ENCODE data around the gene SORL1. TPM values are rescaled to one million over a fixed set of nuclear protein-coding genes. Genes with fewer than 3 reads are reported as not detected.

SORL1 gene
- total RNA-seq, 1 donor from 2014 or later = 4.6 TPM

GRCh38 chr11:121652971-121653370, 200.9 kb downstream of the SORL1 start:
- no peaks in the 10 kb centered on the region for H3K27me3 Mint-ChIP-seq (ENCODE audit: unreplicated experiment)
- H3K27ac Mint-ChIP-seq (ENCODE audit: unreplicated experiment) = no peak overlapping the region
- no peak overlapping the region for H3K4me3 Mint-ChIP-seq (ENCODE audit: unreplicated experiment)
- no peaks in the 10 kb centered on the region for H3K36me3 Mint-ChIP-seq (ENCODE audit: low read depth, unreplicated experiment)
- peak; percentile 30 for DNase-seq (ENCODE audit: low spot score)
- no peaks in the 10 kb centered on the region for H3K9me3 Mint-ChIP-seq (ENCODE audit: unreplicated experiment)
- TF ChIP-seq CTCF (IDR thresholded peaks at IDR 0.05; ENCODE audit: unreplicated experiment) = peak; percentile 69
- H3K4me1 Mint-ChIP-seq (ENCODE audit: unreplicated experiment) = peaks cover 16% of the 10 kb centered on the region

DNA sequence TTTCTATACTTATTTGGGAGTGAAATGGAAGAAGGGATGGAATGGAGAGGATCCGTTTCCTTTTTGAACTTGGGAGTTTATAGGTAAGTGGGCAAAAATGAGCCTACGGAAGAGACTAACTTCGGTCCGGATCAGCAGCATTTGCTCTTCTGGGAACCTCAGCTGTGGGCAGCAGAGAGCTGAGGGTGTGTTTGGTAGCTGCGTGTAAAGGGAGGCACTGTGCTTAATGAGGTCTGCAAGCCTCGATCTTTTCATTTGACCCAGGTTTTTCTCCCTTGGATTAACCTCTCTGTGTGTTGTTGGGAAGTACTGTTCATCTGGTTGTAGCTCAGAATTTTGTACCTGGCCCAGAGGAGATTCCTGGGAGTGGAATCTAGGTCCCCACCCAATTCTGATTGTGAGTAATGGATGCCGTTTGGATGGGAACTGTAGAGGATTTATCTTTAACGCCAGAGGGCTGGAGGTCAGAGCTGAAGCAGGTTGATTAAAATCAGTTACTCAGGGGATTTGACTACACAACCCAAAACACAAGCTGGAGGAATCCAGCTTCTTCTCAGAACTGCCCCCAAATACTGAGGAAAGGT, 202.2 kb downstream of the SORL1 start:
- Mint-ChIP-seq H3K27ac (ENCODE audit: unreplicated experiment) (no peak overlapping the region), H3K4me3 (ENCODE audit: unreplicated experiment) (no peak overlapping the region), H3K36me3 (ENCODE audit: low read depth, unreplicated experiment) (no peaks in the 10 kb centered on the region), H3K27me3 (ENCODE audit: unreplicated experiment) (no peaks in the 10 kb centered on the region), H3K4me1 (ENCODE audit: unreplicated experiment) (peaks cover 16% of the 10 kb centered on the region), H3K9me3 (ENCODE audit: unreplicated experiment) (no peaks in the 10 kb centered on the region)
- TF ChIP-seq CTCF (IDR thresholded peaks at IDR 0.05; ENCODE audit: unreplicated experiment) = no peak
- DNase-seq (ENCODE audit: low spot score) = no peak

GRCh38 chr11:121654843-121655536, 202.9 kb downstream of the SORL1 start:
- Mint-ChIP-seq H3K4me3 (ENCODE audit: unreplicated experiment) (peak overlapping the region; percentile 85), H3K27ac (ENCODE audit: unreplicated experiment) (no peak overlapping the region), H3K36me3 (ENCODE audit: low read depth, unreplicated experiment) (no peaks in the 10 kb centered on the region), H3K4me1 (ENCODE audit: unreplicated experiment) (peaks cover 16% of the 10 kb centered on the region), H3K27me3 (ENCODE audit: unreplicated experiment) (no peaks in the 10 kb centered on the region), H3K9me3 (ENCODE audit: unreplicated experiment) (no peaks in the 10 kb centered on the region)
- no peak for DNase-seq (ENCODE audit: low spot score)
- TF ChIP-seq CTCF (IDR thresholded peaks at IDR 0.05; ENCODE audit: unreplicated experiment) = no peak

- H3K4me3 Mint-ChIP-seq (ENCODE audit: unreplicated experiment) = peak overlapping the region; percentile 85
- TF ChIP-seq CTCF (IDR thresholded peaks at IDR 0.05; ENCODE audit: unreplicated experiment) = peak; percentile 83
- H3K36me3 Mint-ChIP-seq (ENCODE audit: low read depth, unreplicated experiment) = no peaks in the 10 kb centered on the region
- peaks cover 16% of the 10 kb centered on the region for H3K4me1 Mint-ChIP-seq (ENCODE audit: unreplicated experiment)
- H3K9me3 Mint-ChIP-seq (ENCODE audit: unreplicated experiment) = no peaks in the 10 kb centered on the region
- peak overlapping the region; percentile 85 for H3K27ac Mint-ChIP-seq (ENCODE audit: unreplicated experiment)
- no peaks in the 10 kb centered on the region for H3K27me3 Mint-ChIP-seq (ENCODE audit: unreplicated experiment)
- peak; percentile 90 for DNase-seq (ENCODE audit: low spot score)
Observed at GRCh38 chr11:121655537-121656327, 203.6 kb downstream of the SORL1 start.
